Endothelial cell (in vitro differentiated cells): ENCODE results near the gene KCNK15. TPM values are rescaled to one million over a fixed set of nuclear protein-coding genes. Genes with fewer than 3 reads are reported as not detected.

ENCODE experiments used
- DNase-seq: peaks from one replicate; pipeline ENCODE4 v3.0.0; 2021; ENCODE audit warnings: low spot score
- H3K27ac Mint-ChIP-seq: one replicate; pipeline ENCODE4 v1.8.0; 2021; ENCODE audit warnings: mixed read lengths, inconsistent platforms; ENCODE audit not compliant: unreplicated experiment
- H3K27me3 Mint-ChIP-seq: one replicate; pipeline ENCODE4 v1.8.0; 2021; ENCODE audit warnings: mild to moderate bottlenecking, moderate library complexity, mixed read lengths, inconsistent platforms; ENCODE audit not compliant: unreplicated experiment
- H3K36me3 Mint-ChIP-seq: one replicate; pipeline ENCODE4 v1.8.0; 2021; ENCODE audit warnings: mild to moderate bottlenecking, low read depth, mixed read lengths, inconsistent platforms; ENCODE audit not compliant: unreplicated experiment
- H3K4me1 Mint-ChIP-seq: one replicate; pipeline ENCODE4 v1.8.0; 2021; ENCODE audit warnings: mild to moderate bottlenecking, mixed read lengths, inconsistent platforms; ENCODE audit not compliant: unreplicated experiment
- H3K4me3 Mint-ChIP-seq: one replicate; pipeline ENCODE4 v1.8.0; 2021; ENCODE audit warnings: mild to moderate bottlenecking, mixed read lengths, inconsistent platforms; ENCODE audit not compliant: unreplicated experiment
- H3K9me3 Mint-ChIP-seq: one replicate; pipeline ENCODE4 v1.8.0; 2021; ENCODE audit warnings: mixed read lengths, inconsistent platforms; ENCODE audit not compliant: unreplicated experiment
- total RNA-seq: library from RNA; stranded (reverse); fragmentation: NEBNext Ultra II Directional; extraction: Animal tissue kit (Norgen Biotek cat#: 25700); gene quantifications from one replicate; pipeline ENCODE4 v1.2.1, GENCODE V29; 2021; ENCODE audit not compliant: unreplicated experiment
- TF ChIP-seq, protein P1 (sequence below): fragments of 200-600 bp; sonication (generic); IDR thresholded peaks from one replicate; pipeline ENCODE4 v1.5.0; 2021; ENCODE audit warnings: antibody characterized with exemption; ENCODE audit not compliant: unreplicated experiment

Gene KCNK15
- total RNA-seq, 1 donor from 2014 or later: not detected

DNA sequence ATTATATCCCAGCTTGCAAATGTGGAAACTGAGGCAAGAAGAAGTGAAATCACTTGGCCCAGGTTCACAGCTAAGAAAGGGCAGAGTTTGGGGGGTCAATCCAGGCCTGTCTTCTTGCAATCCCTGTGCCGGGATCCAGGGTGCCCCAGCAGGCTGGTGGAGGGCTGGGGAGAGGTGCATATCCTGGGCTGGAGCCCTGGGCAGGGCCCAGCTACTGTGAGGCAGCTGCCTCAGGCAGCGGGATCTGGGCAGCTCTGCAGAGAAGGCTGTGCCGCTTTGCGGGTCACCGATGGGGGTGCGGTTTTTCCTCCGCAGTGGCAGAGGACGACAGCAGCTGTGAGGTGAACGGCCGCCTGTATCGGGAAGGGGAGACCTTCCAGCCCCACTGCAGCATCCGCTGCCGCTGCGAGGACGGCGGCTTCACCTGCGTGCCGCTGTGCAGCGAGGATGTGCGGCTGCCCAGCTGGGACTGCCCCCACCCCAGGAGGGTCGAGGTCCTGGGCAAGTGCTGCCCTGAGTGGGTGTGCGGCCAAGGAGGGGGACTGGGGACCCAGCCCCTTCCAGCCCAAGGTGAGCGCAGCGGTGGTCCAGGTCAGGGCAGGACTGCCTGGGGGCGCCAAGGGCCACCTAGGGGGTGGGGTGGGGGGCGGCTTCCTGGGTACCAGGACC, 21.1 kb upstream of the KCNK15 start:
- no peaks in the 10 kb centered on the region for H3K4me1 Mint-ChIP-seq
- no peak overlapping the region for H3K4me3 Mint-ChIP-seq
- no peaks in the 10 kb centered on the region for H3K9me3 Mint-ChIP-seq
- DNase-seq: no peak
- peaks cover 6% of the 10 kb centered on the region for H3K27me3 Mint-ChIP-seq
- no peaks in the 10 kb centered on the region for H3K36me3 Mint-ChIP-seq
- TF ChIP-seq, protein P1, sequence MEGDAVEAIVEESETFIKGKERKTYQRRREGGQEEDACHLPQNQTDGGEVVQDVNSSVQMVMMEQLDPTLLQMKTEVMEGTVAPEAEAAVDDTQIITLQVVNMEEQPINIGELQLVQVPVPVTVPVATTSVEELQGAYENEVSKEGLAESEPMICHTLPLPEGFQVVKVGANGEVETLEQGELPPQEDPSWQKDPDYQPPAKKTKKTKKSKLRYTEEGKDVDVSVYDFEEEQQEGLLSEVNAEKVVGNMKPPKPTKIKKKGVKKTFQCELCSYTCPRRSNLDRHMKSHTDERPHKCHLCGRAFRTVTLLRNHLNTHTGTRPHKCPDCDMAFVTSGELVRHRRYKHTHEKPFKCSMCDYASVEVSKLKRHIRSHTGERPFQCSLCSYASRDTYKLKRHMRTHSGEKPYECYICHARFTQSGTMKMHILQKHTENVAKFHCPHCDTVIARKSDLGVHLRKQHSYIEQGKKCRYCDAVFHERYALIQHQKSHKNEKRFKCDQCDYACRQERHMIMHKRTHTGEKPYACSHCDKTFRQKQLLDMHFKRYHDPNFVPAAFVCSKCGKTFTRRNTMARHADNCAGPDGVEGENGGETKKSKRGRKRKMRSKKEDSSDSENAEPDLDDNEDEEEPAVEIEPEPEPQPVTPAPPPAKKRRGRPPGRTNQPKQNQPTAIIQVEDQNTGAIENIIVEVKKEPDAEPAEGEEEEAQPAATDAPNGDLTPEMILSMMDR: no peak
- H3K27ac Mint-ChIP-seq: no peak overlapping the region

DNA sequence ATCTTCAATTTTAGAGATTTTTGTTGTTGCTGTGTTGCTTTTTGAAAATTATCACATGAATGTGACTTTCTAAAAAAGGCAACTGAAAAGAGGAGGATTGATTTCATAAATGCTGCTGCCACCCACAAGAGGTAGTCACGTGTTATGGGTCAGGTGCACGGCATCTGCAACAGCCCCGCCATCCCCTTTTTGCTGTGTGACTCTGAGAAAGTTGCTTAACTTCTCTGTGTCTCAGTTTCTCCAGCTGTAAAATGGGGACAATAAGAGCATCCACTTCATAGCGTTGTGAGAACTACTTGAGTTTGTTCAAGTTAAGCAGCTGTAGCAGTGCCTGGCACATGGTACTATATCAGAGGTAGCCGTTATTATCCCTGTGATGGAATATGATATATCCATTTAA, 19.8 kb upstream of the KCNK15 start:
- TF ChIP-seq, protein P1: no peak
- Mint-ChIP-seq H3K27me3 (peaks cover 5% of the 10 kb centered on the region), H3K9me3 (no peaks in the 10 kb centered on the region), H3K36me3 (no peaks in the 10 kb centered on the region), H3K4me3 (no peak overlapping the region), H3K4me1 (no peaks in the 10 kb centered on the region), H3K27ac (no peak overlapping the region)
- DNase-seq: no peak

DNA sequence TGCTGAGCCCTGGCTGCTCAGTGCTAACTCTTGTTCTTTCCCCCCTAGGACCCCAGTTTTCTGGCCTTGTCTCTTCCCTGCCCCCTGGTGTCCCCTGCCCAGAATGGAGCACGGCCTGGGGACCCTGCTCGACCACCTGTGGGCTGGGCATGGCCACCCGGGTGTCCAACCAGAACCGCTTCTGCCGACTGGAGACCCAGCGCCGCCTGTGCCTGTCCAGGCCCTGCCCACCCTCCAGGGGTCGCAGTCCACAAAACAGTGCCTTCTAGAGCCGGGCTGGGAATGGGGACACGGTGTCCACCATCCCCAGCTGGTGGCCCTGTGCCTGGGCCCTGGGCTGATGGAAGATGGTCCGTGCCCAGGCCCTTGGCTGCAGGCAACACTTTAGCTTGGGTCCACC, 18.6 kb upstream of the KCNK15 start:
- Mint-ChIP-seq H3K9me3 (no peaks in the 10 kb centered on the region), H3K36me3 (no peaks in the 10 kb centered on the region), H3K27ac (no peak overlapping the region), H3K4me3 (no peak overlapping the region), H3K27me3 (peaks cover 5% of the 10 kb centered on the region), H3K4me1 (no peaks in the 10 kb centered on the region)
- TF ChIP-seq, protein P1: no peak
- no peak for DNase-seq

GRCh38 chr20:44727651-44728050, 18.0 kb upstream of the KCNK15 start:
- no peaks in the 10 kb centered on the region for H3K4me1 Mint-ChIP-seq
- no peaks in the 10 kb centered on the region for H3K9me3 Mint-ChIP-seq
- TF ChIP-seq, protein P1: no peak
- H3K36me3 Mint-ChIP-seq: no peaks in the 10 kb centered on the region
- no peak overlapping the region for H3K4me3 Mint-ChIP-seq
- DNase-seq: no peak
- no peak overlapping the region for H3K27ac Mint-ChIP-seq
- peaks cover 2% of the 10 kb centered on the region for H3K27me3 Mint-ChIP-seq

GRCh38 chr20:44728801-44729443, 16.7 kb upstream of the KCNK15 start:
- Mint-ChIP-seq H3K27ac (no peak overlapping the region), H3K36me3 (no peaks in the 10 kb centered on the region), H3K9me3 (no peaks in the 10 kb centered on the region), H3K4me1 (no peaks in the 10 kb centered on the region), H3K4me3 (no peak overlapping the region), H3K27me3 (peaks cover 4% of the 10 kb centered on the region)
- TF ChIP-seq, protein P1: no peak
- no peak for DNase-seq
